Subcutaneous abdominal adipose tissue (tissue), 5 donors: Measurements from ENCODE around the gene CYP4F8.

Experiments used
- H3K27ac ChIP-seq: one replicate; pipeline ENCODE4 v1.7.0; 2013; ENCODE audit warnings: low read depth, mild to moderate bottlenecking, inconsistent platforms, low read length, moderate library complexity
- H3K27me3 ChIP-seq, 5 donors: one replicate each; pipeline ENCODE4 v1.7.0; 2013; ENCODE audit warnings: low read length in 5 of 5, inconsistent platforms in 1 of 5; ENCODE audit not compliant: control insufficient read depth in 5 of 5, insufficient read depth in 4 of 5
- H3K36me3 ChIP-seq, 5 donors: one replicate each; pipeline ENCODE4 v1.7.0; 2013; ENCODE audit warnings: low read length in 5 of 5; ENCODE audit not compliant: control insufficient read depth in 5 of 5, insufficient read depth in 5 of 5
- H3K4me1 ChIP-seq, 5 donors: one replicate each; pipeline ENCODE4 v1.7.0; 2013; ENCODE audit warnings: low read length in 5 of 5, mild to moderate bottlenecking in 3 of 5, moderate library complexity in 1 of 5; ENCODE audit not compliant: control insufficient read depth in 5 of 5, insufficient read depth in 5 of 5
- H3K4me3 ChIP-seq, 5 donors: one replicate each; pipeline ENCODE4 v1.7.0; 2013; ENCODE audit warnings: low read length in 5 of 5, low read depth in 1 of 5
- H3K9ac ChIP-seq, 5 donors: one replicate each; pipeline ENCODE4 v1.7.0; 2013; ENCODE audit warnings: low read length in 5 of 5, mild to moderate bottlenecking in 4 of 5, moderate library complexity in 3 of 5
- H3K9me3 ChIP-seq, 5 donors: one replicate each; pipeline ENCODE4 v1.7.0; 2013; ENCODE audit warnings: low read length in 5 of 5; ENCODE audit not compliant: control insufficient read depth in 5 of 5
- donor health status: healthy.
- donor health status: healthy.
- donor health status: healthy.
- donor health status: healthy.
- donor health status: healthy.

Gene CYP4F8

DNA sequence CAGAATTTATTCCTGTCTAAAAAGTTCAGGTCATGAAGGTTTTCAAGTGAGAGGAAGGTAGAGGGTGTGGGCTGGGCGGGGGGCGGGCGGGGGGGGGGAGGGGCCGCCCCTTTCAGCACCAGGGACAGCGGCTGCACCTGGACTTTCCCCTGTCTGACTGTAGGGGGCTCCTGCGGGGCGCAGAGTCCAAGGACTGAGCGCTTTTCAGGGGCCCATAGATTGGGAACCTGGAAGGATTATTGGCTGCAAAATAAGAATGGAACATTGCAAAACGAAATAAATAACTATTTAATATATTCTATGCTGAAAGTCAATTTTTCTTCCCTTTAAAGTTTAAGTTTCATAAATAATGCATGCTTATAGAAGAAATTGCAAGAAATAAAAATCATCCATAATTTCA, 16.8 kb downstream of the CYP4F8 start:
- H3K36me3 ChIP-seq, result no peaks in the 10 kb centered on the region
- H3K4me1 ChIP-seq, result peaks cover 0 to 3% (median 2%) of the 10 kb centered on the region in 5 donors
- peaks cover 5 to 14% (median 8%) of the 10 kb centered on the region in 5 donors for H3K27me3 ChIP-seq
- H3K9ac ChIP-seq, result no peak overlapping the region
- no peak overlapping the region for H3K27ac ChIP-seq
- H3K9me3 ChIP-seq, result no peaks in the 10 kb centered on the region
- no peak overlapping the region for H3K4me3 ChIP-seq

DNA sequence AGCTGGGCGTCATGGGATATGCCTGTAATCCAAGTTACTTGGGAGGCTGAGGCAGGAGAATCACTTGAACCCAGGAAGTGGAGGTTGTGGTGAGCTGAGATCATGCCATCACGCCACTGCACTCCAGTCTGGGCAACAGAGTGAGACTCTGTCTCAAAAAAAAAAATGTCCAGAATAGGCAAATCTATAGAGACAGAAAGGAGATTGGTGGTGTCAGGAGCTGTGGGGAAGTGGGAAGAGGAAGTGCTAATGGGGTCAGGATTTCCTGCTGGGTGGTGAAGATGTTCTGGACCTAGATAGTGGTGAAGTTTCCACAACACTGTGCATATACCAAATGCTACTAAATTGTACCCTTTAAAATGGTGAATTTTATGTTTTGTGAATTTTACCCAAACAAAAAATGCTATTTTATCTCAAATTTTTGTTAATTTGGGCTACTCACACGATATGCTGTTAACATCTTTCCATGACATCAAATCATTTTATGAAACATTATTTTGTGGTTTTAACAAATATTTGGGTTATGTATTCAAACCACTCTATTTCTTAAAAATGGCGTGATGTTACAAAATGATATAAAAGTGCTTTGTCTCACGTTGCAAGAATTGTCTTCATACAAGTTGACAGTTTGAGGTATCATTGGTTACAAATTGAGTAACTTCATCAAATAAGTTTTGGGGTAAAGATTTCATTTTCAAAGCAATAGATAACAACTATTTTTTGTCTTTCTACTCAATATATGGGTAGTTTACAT, 18.2 kb downstream of the CYP4F8 start:
- no peaks in the 10 kb centered on the region for H3K36me3 ChIP-seq
- H3K4me3 ChIP-seq, result no peak overlapping the region
- H3K27ac ChIP-seq, result no peak overlapping the region
- no peak overlapping the region for H3K9ac ChIP-seq
- H3K4me1 ChIP-seq, result peaks cover 0 to 3% (median 2%) of the 10 kb centered on the region in 5 donors
- no peaks in the 10 kb centered on the region for H3K9me3 ChIP-seq
- peaks cover 2 to 13% (median 8%) of the 10 kb centered on the region in 5 donors for H3K27me3 ChIP-seq

DNA sequence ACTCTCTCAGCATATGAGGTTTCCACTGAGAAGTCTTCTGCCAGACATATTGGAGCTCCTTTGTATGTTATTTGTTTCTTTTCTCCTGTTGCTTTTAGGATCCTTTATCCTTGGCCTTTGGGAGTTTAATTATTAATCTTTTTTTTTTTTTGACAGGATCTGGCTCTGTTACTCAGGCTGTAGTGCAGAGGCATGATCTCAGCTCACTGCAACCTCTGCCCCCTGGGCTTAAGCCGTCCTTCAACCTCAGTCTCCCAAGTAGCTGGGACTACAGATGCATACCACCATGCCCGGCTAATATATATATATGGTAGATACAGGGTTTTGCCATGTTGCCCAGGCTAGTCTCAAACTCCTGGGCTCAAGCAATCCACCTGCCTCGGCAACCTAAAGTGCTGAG, 19.1 kb downstream of the CYP4F8 start:
- Histone ChIP-seq H3K27ac (no peak overlapping the region), H3K4me1 (peaks cover 0 to 1% (median under 1%) of the 10 kb centered on the region in 5 donors), H3K4me3 (no peak overlapping the region), H3K9me3 (no peaks in the 10 kb centered on the region), H3K9ac (no peak overlapping the region), H3K36me3 (no peaks in the 10 kb centered on the region), H3K27me3 (peaks cover 0 to 8% (median 6%) of the 10 kb centered on the region in 5 donors)

DNA sequence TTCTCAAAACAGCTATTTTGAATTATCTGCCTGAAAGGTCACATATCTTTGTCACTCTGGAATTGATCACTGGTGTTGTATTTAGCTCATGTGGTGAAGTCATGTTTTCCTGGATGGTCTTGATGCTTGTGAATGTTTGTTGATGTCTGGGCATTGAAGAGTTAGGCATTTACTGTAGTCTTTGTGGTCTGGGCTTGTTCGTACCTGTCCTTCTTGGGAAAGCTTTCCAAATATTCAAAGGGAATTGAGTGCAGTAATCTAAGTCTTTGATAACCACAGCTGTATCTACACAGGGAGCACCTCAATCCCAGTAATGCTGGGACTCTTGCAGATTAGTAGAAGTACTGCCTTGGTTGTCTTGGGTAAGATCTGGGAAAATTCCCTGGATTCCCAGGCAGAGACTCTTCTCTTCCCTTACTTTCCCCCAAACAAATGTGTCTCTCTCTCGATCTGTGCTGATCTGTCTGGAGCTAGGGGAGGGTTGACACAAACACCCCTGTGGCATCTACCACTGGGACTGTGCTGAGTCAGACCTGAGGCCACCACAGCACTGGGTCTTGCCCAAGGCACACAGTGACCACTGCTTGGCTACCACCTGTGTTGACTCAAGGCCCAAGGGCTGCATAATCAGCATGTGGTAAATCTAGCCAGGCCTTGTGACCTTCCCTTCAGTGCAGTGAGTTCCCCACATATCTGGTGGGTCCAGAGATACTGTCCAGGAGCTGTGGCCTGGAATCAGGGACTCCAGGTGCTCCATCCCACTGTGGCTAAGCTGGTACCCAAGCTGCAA, 20.2 kb downstream of the CYP4F8 start:
- no peak overlapping the region for H3K27ac ChIP-seq
- no peaks in the 10 kb centered on the region for H3K9me3 ChIP-seq
- H3K4me1 ChIP-seq, result no peaks in the 10 kb centered on the region
- H3K9ac ChIP-seq, result no peak overlapping the region
- H3K4me3 ChIP-seq, result no peak overlapping the region
- peaks cover 0 to 15% (median 6%) of the 10 kb centered on the region in 5 donors for H3K27me3 ChIP-seq
- no peaks in the 10 kb centered on the region for H3K36me3 ChIP-seq

DNA sequence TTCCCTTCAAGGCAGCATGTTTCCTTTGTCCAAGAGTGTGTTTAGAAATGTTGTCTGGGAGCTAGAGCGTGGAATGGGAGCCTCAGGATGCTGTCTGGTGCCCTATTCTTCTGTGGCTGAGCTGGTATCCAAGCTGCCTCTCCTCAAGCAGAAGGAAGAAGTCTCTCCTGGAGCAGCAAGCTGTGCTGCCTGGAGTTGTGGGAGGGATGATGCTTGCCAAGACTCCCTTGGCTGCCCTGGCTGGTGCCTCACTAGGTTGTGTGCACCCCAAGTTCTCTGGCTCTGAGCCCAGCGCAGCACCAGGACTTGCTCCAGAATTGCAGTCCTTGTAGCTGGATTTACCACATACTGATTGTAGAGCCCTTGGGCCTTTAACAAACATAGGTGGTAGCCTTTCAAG, 21.0 kb downstream of the CYP4F8 start:
- no peak overlapping the region for H3K27ac ChIP-seq
- no peak overlapping the region for H3K4me3 ChIP-seq
- H3K9ac ChIP-seq, result no peak overlapping the region
- H3K27me3 ChIP-seq, result peaks cover 0 to 11% (median 6%) of the 10 kb centered on the region in 5 donors
- H3K4me1 ChIP-seq, result no peaks in the 10 kb centered on the region
- no peaks in the 10 kb centered on the region for H3K9me3 ChIP-seq
- H3K36me3 ChIP-seq, result no peaks in the 10 kb centered on the region

DNA sequence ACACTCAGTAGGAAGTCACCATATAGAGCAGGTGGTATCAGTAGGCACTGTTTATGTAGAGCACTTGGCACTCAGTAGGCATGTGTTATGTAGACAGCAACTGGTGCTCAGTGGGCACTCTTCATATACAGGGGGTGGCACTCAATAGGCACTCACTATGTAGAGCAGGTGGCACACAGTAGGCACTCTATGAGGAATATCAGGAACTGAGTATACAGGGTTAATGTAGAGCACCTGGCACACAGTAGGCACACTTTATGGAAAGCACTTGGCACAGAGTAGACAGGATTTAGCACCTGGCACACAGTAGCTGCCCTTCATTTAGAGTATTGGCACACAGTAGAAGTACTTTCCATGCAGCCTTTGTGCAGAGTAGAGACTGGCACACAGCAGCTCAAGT, 24.6 kb downstream of the CYP4F8 start:
- H3K27me3 ChIP-seq, result peaks cover 0 to 11% (median 6%) of the 10 kb centered on the region in 5 donors
- no peak overlapping the region for H3K27ac ChIP-seq
- no peaks in the 10 kb centered on the region for H3K36me3 ChIP-seq
- H3K9me3 ChIP-seq, result no peaks in the 10 kb centered on the region
- H3K4me3 ChIP-seq, result no peak overlapping the region
- no peaks in the 10 kb centered on the region for H3K4me1 ChIP-seq
- no peak overlapping the region for H3K9ac ChIP-seq

DNA sequence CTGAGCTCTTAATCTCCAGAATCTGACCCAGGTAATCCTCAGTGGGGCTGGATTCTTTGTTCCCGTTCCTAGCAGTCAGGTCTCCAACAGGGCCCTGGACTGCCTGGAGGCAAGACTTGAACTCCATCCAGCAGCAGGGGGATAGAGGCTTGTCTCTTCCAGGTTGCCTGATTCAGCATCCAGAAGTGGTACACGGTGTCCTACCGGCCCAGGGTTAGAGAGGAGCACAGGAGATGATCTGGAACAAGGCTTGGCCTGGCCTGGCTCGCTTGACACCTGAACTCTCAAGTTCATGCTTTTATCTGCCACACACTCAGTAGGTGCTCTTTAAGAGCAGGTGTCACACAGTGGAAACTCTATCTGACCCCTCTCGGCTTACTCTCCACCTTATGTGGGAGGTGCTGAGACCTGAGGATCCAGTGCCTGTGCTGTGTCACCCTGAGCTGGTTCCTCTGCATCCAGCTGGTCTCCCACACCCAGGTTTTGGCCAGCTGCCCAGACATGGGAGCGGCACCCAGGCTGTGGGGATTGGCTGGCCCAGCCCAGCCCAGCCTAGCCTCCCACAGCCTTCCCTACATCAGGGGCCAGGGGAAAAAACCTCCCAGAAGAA, 25.4 kb downstream of the CYP4F8 start, which contains the start of gene CYP4F3:
Gene CYP4F3, plus strand, starts transcription at position 604 of the 610 bp plus-strand sequence. CDS start 519 bp downstream, outside the sequence.
- Histone ChIP-seq H3K4me3 (no peak within 1 kb of the TSS), H3K27me3 (peaks cover 0 to 10% (median 5%) of the 10 kb centered on the region in 5 donors), H3K4me1 (no peaks in the 10 kb centered on the region), H3K36me3 (no peaks in the 10 kb centered on the region), H3K9me3 (peaks cover 0 to 3% (median 0%) of the 10 kb centered on the region in 5 donors), H3K27ac (no peak within 1 kb of the TSS), H3K9ac (no peak within 1 kb of the TSS)

DNA sequence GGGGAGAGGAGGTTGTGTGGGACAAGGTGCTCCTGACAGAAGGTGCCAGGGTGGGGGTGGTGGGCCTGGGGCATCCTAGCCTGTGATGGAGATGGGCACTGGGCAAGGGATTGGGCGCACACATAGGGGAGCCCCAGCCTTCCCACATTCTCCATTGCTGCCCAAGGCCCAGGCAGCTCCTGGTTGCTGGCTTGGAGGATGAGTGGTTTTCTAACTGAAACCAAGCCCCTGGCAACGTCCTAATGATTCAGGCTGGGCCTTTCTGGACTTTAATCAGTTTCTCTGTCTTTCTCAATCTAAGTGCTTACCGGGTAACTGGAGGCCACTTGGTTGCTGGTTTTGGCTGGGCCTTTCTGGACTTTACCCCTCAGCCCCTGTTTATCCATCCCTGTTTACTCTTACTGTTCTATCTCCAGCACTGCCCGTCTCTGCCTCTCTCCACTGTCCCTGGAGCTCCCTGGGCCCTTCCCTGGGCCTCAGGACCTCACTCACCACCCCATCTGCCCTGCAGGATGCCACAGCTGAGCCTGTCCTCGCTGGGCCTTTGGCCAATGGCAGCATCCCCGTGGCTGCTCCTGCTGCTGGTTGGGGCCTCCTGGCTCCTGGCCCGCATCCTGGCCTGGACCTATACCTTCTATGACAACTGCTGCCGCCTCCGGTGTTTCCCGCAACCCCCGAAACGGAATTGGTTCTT, 26.0 kb downstream of the CYP4F8 start:
- H3K27me3 ChIP-seq, result peaks cover 0 to 7% (median 4%) of the 10 kb centered on the region in 5 donors
- H3K9ac ChIP-seq, result no peak overlapping the region
- H3K4me3 ChIP-seq, result no peak overlapping the region
- H3K36me3 ChIP-seq, result no peaks in the 10 kb centered on the region
- no peak overlapping the region for H3K27ac ChIP-seq
- no peaks in the 10 kb centered on the region for H3K4me1 ChIP-seq
- peaks cover 0 to 3% (median 0%) of the 10 kb centered on the region in 5 donors for H3K9me3 ChIP-seq

DNA sequence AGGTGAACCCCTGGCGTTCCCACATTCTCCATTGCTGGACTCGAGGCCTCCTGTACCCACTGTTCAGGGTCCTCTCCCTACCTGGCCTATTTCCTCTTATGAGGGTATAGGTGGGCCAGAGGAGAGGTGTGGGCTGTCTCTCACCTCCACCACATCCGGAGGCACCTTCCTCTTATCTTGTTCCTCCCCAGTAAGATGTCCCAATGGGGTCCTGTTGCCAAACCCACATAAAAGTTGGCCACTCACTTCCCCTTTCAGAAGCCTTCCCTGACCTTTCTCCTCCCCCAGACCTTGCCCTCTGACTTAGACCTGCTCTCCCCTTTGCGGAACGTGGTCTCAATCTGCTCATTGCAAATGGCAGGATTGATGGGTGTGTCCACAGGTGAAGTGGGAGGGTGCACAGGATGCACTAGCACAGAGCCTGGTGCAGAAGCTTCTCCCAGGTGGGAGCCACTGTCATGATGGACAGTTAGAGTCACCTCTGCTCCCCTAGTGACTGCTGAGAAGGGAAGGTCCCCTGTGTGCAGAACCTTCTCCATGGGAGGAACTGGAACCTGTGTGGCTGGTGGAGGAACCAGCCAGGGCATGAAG, 27.0 kb downstream of the CYP4F8 start:
- H3K4me3 ChIP-seq, result no peak overlapping the region
- H3K9ac ChIP-seq, result no peak overlapping the region
- H3K27ac ChIP-seq, result no peak overlapping the region
- peaks cover 0 to 3% (median 0%) of the 10 kb centered on the region in 5 donors for H3K9me3 ChIP-seq
- H3K36me3 ChIP-seq, result no peaks in the 10 kb centered on the region
- peaks cover 0 to 7% (median 4%) of the 10 kb centered on the region in 5 donors for H3K27me3 ChIP-seq
- no peaks in the 10 kb centered on the region for H3K4me1 ChIP-seq
